BLaER1 treated with 17β-estradiol and CSF1 and Interleukin-3, amounts not matched to agents 10 nM and 100 nM (cell line): ENCODE data around the gene STXBP4.

Experiments used
- H3K27ac ChIP-seq, 11 experiments: shearing (Covaris generic); formaldehyde crosslinking; 2 replicates each; pipeline ENCODE4 v1.8.1; 2022
- H3K27me3 ChIP-seq, 11 experiments: shearing (Covaris generic); formaldehyde crosslinking; 2 replicates each; pipeline ENCODE4 v1.8.1; 2022
- H3K36me3 ChIP-seq, 11 experiments: shearing (Covaris generic); formaldehyde crosslinking; 2 replicates each; pipeline ENCODE4 v1.8.1; 2022
- H3K4me1 ChIP-seq, 10 experiments: shearing (Covaris generic); formaldehyde crosslinking; 2 replicates each; pipeline ENCODE4 v1.8.1; 2022
- H3K4me2 ChIP-seq, 11 experiments: shearing (Covaris generic); formaldehyde crosslinking; 2 replicates each; pipeline ENCODE4 v1.8.1; 2022
- H3K4me3 ChIP-seq, 10 experiments: shearing (Covaris generic); formaldehyde crosslinking; 2 replicates each; pipeline ENCODE4 v1.8.1; 2022
- H3K9ac ChIP-seq, 11 experiments: shearing (Covaris generic); formaldehyde crosslinking; 2 replicates each; pipeline ENCODE4 v1.8.1; 2022
- H3K9me3 ChIP-seq, 11 experiments: shearing (Covaris generic); formaldehyde crosslinking; replicated peaks in 1 of 11; 2 replicates each; pipeline ENCODE4 v1.8.1; 2022
- H4K20me1 ChIP-seq, 11 experiments: shearing (Covaris generic); formaldehyde crosslinking; 2 replicates each; pipeline ENCODE4 v1.8.1; 2022
- Cebpa-rat ChIP-seq, 11 experiments: shearing (Covaris generic); IDR thresholded peaks; 2 replicates each; pipeline ENCODE4 v1.8.1; 2022

Gene STXBP4

DNA sequence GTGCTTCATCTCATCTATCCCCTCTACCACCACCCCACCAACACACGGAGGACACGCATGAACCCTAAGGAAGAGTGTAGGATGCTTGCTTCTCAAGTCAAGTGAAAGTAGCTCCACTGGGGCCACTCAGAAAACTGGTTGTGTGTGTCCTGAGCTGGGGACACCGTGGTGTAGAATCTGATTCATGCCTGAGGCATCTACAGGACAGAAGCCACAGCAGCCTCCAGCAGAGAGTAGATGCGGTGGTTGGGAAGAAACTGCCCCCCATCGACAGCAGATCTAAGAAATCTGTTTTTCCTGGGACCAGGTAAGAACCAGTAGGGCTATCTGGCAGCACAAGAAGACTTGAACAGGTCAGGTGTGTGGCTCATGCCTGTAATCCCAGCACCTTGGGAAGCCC lies 244.3 kb downstream of the STXBP4 start:
- TF ChIP-seq Cebpa-rat (IDR thresholded peaks at IDR 0.05): no peak
- Histone ChIP-seq H3K4me1 (peaks cover 0 to 19% (median 0%) of the 10 kb centered on the region in 10 experiments; a peak in 6 of 20 replicates), H3K9me3 (0 out of 22 replicates have a peak, but pooled peaks cover 0 to 3% (median 0%) of the 10 kb centered on the region in 11 experiments), H3K36me3 (no peaks in the 10 kb centered on the region), H3K27me3 (no peaks in the 10 kb centered on the region), H3K4me3 (no peak overlapping the region), H3K9ac (no peak overlapping the region), H3K27ac (no peak overlapping the region), H3K4me2 (no peak overlapping the region), H4K20me1 (no peaks in the 10 kb centered on the region)

DNA sequence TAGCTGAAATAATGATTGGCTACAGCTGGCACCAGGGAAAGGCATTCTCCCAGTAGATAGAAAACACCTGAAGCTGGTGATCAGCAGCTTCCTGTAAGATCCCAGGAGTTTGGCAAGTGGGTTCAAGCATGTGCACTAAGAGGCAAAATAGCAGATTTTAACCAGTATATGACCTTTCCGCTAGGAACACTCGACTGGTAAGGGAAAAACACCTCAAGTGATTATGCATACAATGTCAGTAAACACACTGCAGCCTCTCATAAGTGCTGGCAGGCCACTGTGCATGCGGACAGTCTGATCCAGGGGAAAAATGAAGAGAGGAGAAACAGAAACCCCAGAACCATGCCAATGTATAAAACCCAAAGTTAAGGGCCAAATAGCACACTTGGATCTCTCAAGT lies 247.1 kb downstream of the STXBP4 start:
- Histone ChIP-seq H3K4me2 (no peak overlapping the region), H3K27me3 (no peaks in the 10 kb centered on the region), H4K20me1 (no peaks in the 10 kb centered on the region), H3K9ac (no peak overlapping the region), H3K4me1 (peaks cover 0 to 19% (median 0%) of the 10 kb centered on the region in 10 experiments; a peak in 6 of 20 replicates), H3K36me3 (no peaks in the 10 kb centered on the region), H3K27ac (no peak overlapping the region), H3K9me3 (0 out of 22 replicates have a peak, but pooled peaks cover 0 to 3% (median 0%) of the 10 kb centered on the region in 11 experiments), H3K4me3 (no peak overlapping the region)
- TF ChIP-seq Cebpa-rat (IDR thresholded peaks at IDR 0.05): no peak

DNA sequence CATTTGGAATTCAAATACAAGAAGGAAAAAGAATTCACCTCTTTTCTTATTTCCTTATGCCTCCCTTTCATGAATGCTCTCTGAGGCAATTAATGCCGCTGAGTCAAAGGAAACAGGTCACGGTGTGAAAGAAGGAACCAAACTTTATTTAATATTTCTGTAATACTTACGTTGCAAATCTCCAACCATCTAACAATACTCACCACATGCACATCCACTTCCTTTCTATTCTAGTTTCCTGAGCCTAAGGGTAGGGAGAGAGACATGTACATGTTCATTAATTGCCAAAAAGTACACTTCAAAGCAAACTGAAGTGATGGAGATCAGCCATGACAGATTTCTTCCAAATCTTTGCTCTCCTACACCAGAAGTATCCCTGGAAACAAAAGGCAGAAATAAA lies 248.3 kb downstream of the STXBP4 start:
- no peaks in the 10 kb centered on the region for H3K27me3 ChIP-seq
- H3K4me1 ChIP-seq: peaks cover 0 to 19% (median 0%) of the 10 kb centered on the region in 10 experiments; a peak in 6 of 20 replicates
- H3K36me3 ChIP-seq: no peaks in the 10 kb centered on the region
- no peak overlapping the region for H3K9ac ChIP-seq
- no peak for TF ChIP-seq Cebpa-rat (IDR thresholded peaks at IDR 0.05)
- H4K20me1 ChIP-seq: no peaks in the 10 kb centered on the region
- H3K27ac ChIP-seq: 0 out of 22 replicates have a peak overlapping the region, but pooled peaks of 1 of the 11 experiments have one; percentile 3
- 0 out of 22 replicates have a peak, but pooled peaks cover 0 to 3% (median 0%) of the 10 kb centered on the region in 11 experiments for H3K9me3 ChIP-seq
- H3K4me3 ChIP-seq: no peak overlapping the region
- H3K4me2 ChIP-seq: peak overlapping the region in 3 of 11 experiments; percentile 32 to 65 (median 63); a peak in 6 of 22 replicates

DNA sequence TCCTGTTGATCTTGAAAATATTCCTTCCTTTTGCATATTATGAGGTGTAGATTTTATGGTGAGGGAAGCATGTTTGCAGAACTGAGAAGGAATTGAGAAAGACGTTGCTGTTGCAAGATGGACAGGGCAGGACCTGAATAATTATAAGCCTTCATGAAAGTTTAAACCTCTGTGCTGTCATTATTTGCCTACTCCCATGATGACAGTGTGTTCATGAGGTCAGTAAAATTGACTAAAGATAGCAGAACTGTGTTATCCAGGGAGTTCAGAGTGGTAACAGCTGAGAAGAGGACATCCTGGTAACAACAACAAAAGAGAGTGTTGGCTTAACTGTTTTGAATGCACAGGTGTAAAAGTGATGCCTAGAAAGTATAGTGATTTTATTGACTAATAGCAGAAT lies 250.9 kb downstream of the STXBP4 start:
- Histone ChIP-seq H3K4me1 (peaks cover 0 to 19% (median 0%) of the 10 kb centered on the region in 10 experiments; a peak in 6 of 20 replicates), H3K4me2 (no peak overlapping the region), H3K9me3 (0 out of 22 replicates have a peak, but pooled peaks cover 0 to 3% (median 0%) of the 10 kb centered on the region in 11 experiments), H3K4me3 (no peak overlapping the region), H3K36me3 (no peaks in the 10 kb centered on the region), H3K27ac (no peak overlapping the region), H3K27me3 (no peaks in the 10 kb centered on the region), H4K20me1 (no peaks in the 10 kb centered on the region), H3K9ac (no peak overlapping the region)
- no peak for TF ChIP-seq Cebpa-rat (IDR thresholded peaks at IDR 0.05)

DNA sequence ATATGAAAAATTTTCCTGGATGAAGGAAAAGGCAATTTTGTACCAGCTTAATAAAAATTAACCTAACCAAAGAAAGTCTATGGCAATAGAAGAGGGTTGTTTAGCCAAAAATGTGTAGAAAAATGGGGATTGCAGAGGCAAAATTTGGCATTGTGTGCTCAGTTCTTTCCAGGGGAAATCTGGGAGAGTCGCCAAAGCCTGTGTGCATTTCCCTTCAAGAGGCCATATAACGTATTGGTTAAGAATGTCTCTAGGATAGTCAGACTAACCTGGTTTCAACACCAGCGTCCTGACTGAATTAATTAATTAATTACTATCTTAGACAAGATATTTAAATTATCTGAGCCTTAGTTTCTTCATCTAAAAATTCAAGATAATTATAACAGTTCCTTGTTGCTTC lies 251.4 kb downstream of the STXBP4 start:
- Histone ChIP-seq H3K27me3 (no peaks in the 10 kb centered on the region), H3K27ac (no peak overlapping the region), H3K36me3 (no peaks in the 10 kb centered on the region), H3K9ac (no peak overlapping the region), H3K4me1 (peaks cover 0 to 19% (median 0%) of the 10 kb centered on the region in 10 experiments; a peak in 6 of 20 replicates), H4K20me1 (no peaks in the 10 kb centered on the region), H3K9me3 (no peaks in the 10 kb centered on the region), H3K4me3 (no peak overlapping the region), H3K4me2 (no peak overlapping the region)
- no peak for TF ChIP-seq Cebpa-rat (IDR thresholded peaks at IDR 0.05)
